ENCODE data around the gene SYNJ1.

GRCh38 chr21:32728848-32729247 lies 1.0 kb upstream of the SYNJ1 start:
- TF ChIP-seq, protein P1, sequence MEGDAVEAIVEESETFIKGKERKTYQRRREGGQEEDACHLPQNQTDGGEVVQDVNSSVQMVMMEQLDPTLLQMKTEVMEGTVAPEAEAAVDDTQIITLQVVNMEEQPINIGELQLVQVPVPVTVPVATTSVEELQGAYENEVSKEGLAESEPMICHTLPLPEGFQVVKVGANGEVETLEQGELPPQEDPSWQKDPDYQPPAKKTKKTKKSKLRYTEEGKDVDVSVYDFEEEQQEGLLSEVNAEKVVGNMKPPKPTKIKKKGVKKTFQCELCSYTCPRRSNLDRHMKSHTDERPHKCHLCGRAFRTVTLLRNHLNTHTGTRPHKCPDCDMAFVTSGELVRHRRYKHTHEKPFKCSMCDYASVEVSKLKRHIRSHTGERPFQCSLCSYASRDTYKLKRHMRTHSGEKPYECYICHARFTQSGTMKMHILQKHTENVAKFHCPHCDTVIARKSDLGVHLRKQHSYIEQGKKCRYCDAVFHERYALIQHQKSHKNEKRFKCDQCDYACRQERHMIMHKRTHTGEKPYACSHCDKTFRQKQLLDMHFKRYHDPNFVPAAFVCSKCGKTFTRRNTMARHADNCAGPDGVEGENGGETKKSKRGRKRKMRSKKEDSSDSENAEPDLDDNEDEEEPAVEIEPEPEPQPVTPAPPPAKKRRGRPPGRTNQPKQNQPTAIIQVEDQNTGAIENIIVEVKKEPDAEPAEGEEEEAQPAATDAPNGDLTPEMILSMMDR (IDR thresholded peaks at IDR 0.05; ENCODE audit: insufficient read depth, low read depth, low read length) = no peak
- no peak for TF ChIP-seq EZH2 (IDR thresholded peaks at IDR 0.05; ENCODE audit: insufficient read depth, low read length)

All from astrocyte (in vitro differentiated cells and primary cell).